ENCODE measurements around the gene PRDX3.

DNA sequence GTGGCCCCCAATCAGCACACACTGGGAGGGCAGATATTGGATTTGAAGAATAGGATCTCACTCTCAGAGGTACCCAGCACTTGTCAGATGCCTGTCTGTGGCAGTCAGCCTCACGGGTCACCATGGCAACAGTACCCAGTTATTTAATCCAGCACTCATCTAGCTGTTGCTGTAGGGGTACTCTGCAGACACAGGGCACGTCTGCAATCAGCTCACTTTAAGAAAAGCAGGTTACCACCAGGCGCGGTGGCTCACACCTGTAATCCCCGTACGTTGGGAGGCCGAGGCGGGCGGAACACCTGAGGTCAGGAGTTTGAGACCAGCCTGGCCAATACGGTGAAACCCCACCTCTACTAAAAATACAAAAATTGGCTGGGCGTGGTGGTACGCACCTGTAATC lies 25.0 kb downstream of the PRDX3 start:
- TF ChIP-seq, protein P1, sequence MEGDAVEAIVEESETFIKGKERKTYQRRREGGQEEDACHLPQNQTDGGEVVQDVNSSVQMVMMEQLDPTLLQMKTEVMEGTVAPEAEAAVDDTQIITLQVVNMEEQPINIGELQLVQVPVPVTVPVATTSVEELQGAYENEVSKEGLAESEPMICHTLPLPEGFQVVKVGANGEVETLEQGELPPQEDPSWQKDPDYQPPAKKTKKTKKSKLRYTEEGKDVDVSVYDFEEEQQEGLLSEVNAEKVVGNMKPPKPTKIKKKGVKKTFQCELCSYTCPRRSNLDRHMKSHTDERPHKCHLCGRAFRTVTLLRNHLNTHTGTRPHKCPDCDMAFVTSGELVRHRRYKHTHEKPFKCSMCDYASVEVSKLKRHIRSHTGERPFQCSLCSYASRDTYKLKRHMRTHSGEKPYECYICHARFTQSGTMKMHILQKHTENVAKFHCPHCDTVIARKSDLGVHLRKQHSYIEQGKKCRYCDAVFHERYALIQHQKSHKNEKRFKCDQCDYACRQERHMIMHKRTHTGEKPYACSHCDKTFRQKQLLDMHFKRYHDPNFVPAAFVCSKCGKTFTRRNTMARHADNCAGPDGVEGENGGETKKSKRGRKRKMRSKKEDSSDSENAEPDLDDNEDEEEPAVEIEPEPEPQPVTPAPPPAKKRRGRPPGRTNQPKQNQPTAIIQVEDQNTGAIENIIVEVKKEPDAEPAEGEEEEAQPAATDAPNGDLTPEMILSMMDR (IDR thresholded peaks at IDR 0.05) = no peak
- no peak for TF ChIP-seq POLR2A (IDR thresholded peaks at IDR 0.05)

Measured in testis (tissue), 2 donors.